ENCODE data around the gene DNAJC6. TPM values are rescaled to one million over a fixed set of nuclear protein-coding genes. Genes with fewer than 3 reads are reported as not detected.

The DNAJC6 gene
- total RNA-seq, 6 experiments from 2014 or later = 0.46 to 2.9 (median 1.2) TPM

- TF ChIP-seq POLR2A (IDR thresholded peaks at IDR 0.05) (no peak), CTCF (IDR thresholded peaks at IDR 0.05) (no peak)
Observed at GRCh38 chr1:65344171-65344814, 35.0 kb downstream of the DNAJC6 start.

GRCh38 chr1:65346190-65346589, 36.8 kb downstream of the DNAJC6 start:
- no peak for ATAC-seq
- Histone ChIP-seq H3K4me3 (no peak overlapping the region), H3K4me1 (no peaks in the 10 kb centered on the region), H3K27ac (no peak overlapping the region), H3K27me3 (no peaks in the 10 kb centered on the region), H3K9me3 (no peaks in the 10 kb centered on the region), H3K36me3 (no peaks in the 10 kb centered on the region)
- WGBS (ENCODE audit: insufficient coverage, low coverage, low lambda C conversion rate, missing lambda C conversion rate) = 76% methylated on average over 2 of the region's 2 CpGs
- no peak for DNase-seq
- TF ChIP-seq CTCF (IDR thresholded peaks at IDR 0.05) = no peak
- no peak for TF ChIP-seq POLR2A (IDR thresholded peaks at IDR 0.05)
- intact Hi-C loops (cut with DNase I) = no loop called here

More at GRCh38 chr1:65344171-65344814, 35.0 kb downstream of the DNAJC6 start:
- Histone ChIP-seq H3K9me3 (no peaks in the 10 kb centered on the region), H3K4me3 (no peak overlapping the region), H3K27ac (no peak overlapping the region), H3K36me3 (no peaks in the 10 kb centered on the region), H3K27me3 (no peaks in the 10 kb centered on the region), H3K4me1 (no peaks in the 10 kb centered on the region)
- DNase-seq (no peak), ATAC-seq (no peak)
- 67% methylated on average over 3 of the region's 3 CpGs for WGBS (ENCODE audit: insufficient coverage, low coverage, low lambda C conversion rate, missing lambda C conversion rate)
- intact Hi-C loops (cut with DNase I) = no loop called here

GRCh38 chr1:65355031-65355712, 45.8 kb downstream of the DNAJC6 start:
- H3K36me3 ChIP-seq = no peaks in the 10 kb centered on the region
- ATAC-seq = no peak
- intact Hi-C loops (cut with DNase I) = no loop called here
- 73% methylated on average over 3 of the region's 7 CpGs for WGBS (ENCODE audit: insufficient coverage, low coverage, low lambda C conversion rate, missing lambda C conversion rate)
- TF ChIP-seq POLR2A (IDR thresholded peaks at IDR 0.05) (no peak), CTCF (IDR thresholded peaks at IDR 0.05) (no peak)
- H3K27me3 ChIP-seq = no peaks in the 10 kb centered on the region
- no peak overlapping the region for H3K4me3 ChIP-seq
- no peak for DNase-seq
- no peaks in the 10 kb centered on the region for H3K9me3 ChIP-seq
- no peaks in the 10 kb centered on the region for H3K4me1 ChIP-seq
- H3K27ac ChIP-seq = no peak overlapping the region

- no peak for TF ChIP-seq POLR2A (IDR thresholded peaks at IDR 0.05)
- TF ChIP-seq CTCF (IDR thresholded peaks at IDR 0.05) = no peak
- Histone ChIP-seq H3K9me3 (no peaks in the 10 kb centered on the region), H3K27ac (no peak overlapping the region), H3K27me3 (no peaks in the 10 kb centered on the region), H3K4me1 (no peaks in the 10 kb centered on the region), H3K36me3 (no peaks in the 10 kb centered on the region), H3K4me3 (no peak overlapping the region)
- no peak for DNase-seq
- intact Hi-C loops (cut with DNase I) = no loop called here
- WGBS (ENCODE audit: insufficient coverage, low coverage, low lambda C conversion rate, missing lambda C conversion rate) = 80% methylated on average over 6 of the region's 6 CpGs
- ATAC-seq = no peak
Observed at GRCh38 chr1:65357291-65357960, 48.1 kb downstream of the DNAJC6 start.
